ENCODE data around the gene FAM107B. TPM values are rescaled to one million over a fixed set of nuclear protein-coding genes. Genes with fewer than 3 reads are reported as not detected.

The FAM107B gene
- polyA plus RNA-seq, 1 donor, result 44.0 TPM

GRCh38 chr10:14468726-14469125 lies 306.0 kb downstream of the FAM107B start:
- H3K27ac ChIP-seq (ENCODE audit: low read length), result no peak overlapping the region
- H3K27me3 ChIP-seq (ENCODE audit: control insufficient read depth, insufficient read depth, low read length), result no peaks in the 10 kb centered on the region
- WGBS (ENCODE audit: insufficient coverage, low lambda C conversion rate), result no CpG with 5 or more reads among the region's 3 CpGs

More at GRCh38 chr10:14468726-14469125, 306.0 kb downstream of the FAM107B start:
- Histone ChIP-seq H3K4me3 (ENCODE audit: low read length) (no peak overlapping the region), H3K9me3 (ENCODE audit: control insufficient read depth, low read depth, low read length) (no peaks in the 10 kb centered on the region), H3K36me3 (ENCODE audit: control insufficient read depth, insufficient read depth, low read length) (no peaks in the 10 kb centered on the region), H3K4me1 (ENCODE audit: control insufficient read depth, insufficient read depth, low read length) (no peaks in the 10 kb centered on the region)
- no peak for DNase-seq

Other genes starting within 250 kb of the FAM107B start
- 3.2 TPM for gene CDNF, start 63.1 kb upstream of the FAM107B start, polyA plus RNA-seq
- gene HSPA14, start 63.4 kb upstream of the FAM107B start, polyA plus RNA-seq, result 14.9 TPM
- gene MSANTD7, start 63.4 kb upstream of the FAM107B start, polyA plus RNA-seq, result 13.9 TPM
- 10.9 TPM for gene SUV39H2, start 104.0 kb upstream of the FAM107B start, polyA plus RNA-seq
- 11.3 TPM for gene DCLRE1C, start 179.2 kb upstream of the FAM107B start, polyA plus RNA-seq
- gene MEIG1, start 184.5 kb upstream of the FAM107B start, polyA plus RNA-seq, result 0.33 TPM

All from large intestine (tissue), 3 donors.